ENCODE results near the gene MC5R. TPM values are rescaled to one million over a fixed set of nuclear protein-coding genes. Genes with fewer than 3 reads are reported as not detected.

MC5R gene
- total RNA-seq, 4 donors from 2014 or later: 0.38 to 0.57 TPM; not detected in 2

- 62 to 66% methylated on average over 8 of the region's 8 CpGs for WGBS, 2 donors
- intact Hi-C loops (cut with DNase I): no loop called here
- Histone ChIP-seq H3K27me3 (peaks cover 0 to 13% (median 0%) of the 10 kb centered on the region in 4 donors), H3K27ac (peak overlapping the region in 1 of 4 donors; percentile 58), H3K9me3 (no peaks in the 10 kb centered on the region), H3K36me3 (no peaks in the 10 kb centered on the region), H3K4me3 (no peak overlapping the region), H3K4me1 (peaks cover 0 to 30% (median 6%) of the 10 kb centered on the region in 3 donors)
- TF ChIP-seq CTCF (IDR thresholded peaks at IDR 0.05) (no peak), POLR2A (IDR thresholded peaks at IDR 0.05) (no peak)
- DNase-seq: no peak
These were observed 15.5 kb upstream of the MC5R start for GRCh38 chr18:13808294-13809042.

- DNase-seq: no peak
- WGBS, 2 donors: 52 to 74% methylated on average over 2 of the region's 2 CpGs
- peaks cover 0 to 9% (median 0%) of the 10 kb centered on the region in 4 donors for H3K27me3 ChIP-seq
- TF ChIP-seq CTCF (IDR thresholded peaks at IDR 0.05) (no peak), POLR2A (IDR thresholded peaks at IDR 0.05) (no peak)
- H3K4me3 ChIP-seq: no peak overlapping the region
- peaks cover 0 to 32% (median 6%) of the 10 kb centered on the region in 3 donors for H3K4me1 ChIP-seq
- H3K27ac ChIP-seq: peak overlapping the region in 1 of 4 donors; percentile 58
- intact Hi-C loops (cut with DNase I): no loop called here
- H3K36me3 ChIP-seq: no peaks in the 10 kb centered on the region
- no peaks in the 10 kb centered on the region for H3K9me3 ChIP-seq
These were observed 14.9 kb upstream of the MC5R start for GRCh38 chr18:13809043-13809430.

GRCh38 chr18:13809531-13810255 lies 14.3 kb upstream of the MC5R start:
- intact Hi-C loops (cut with DNase I): no loop called here
- TF ChIP-seq CTCF (IDR thresholded peaks at IDR 0.05): no peak
- TF ChIP-seq POLR2A (IDR thresholded peaks at IDR 0.05): no peak
- H3K9me3 ChIP-seq: no peaks in the 10 kb centered on the region
- no peaks in the 10 kb centered on the region for H3K36me3 ChIP-seq
- no peak overlapping the region for H3K4me3 ChIP-seq
- peaks cover 0 to 3% (median 0%) of the 10 kb centered on the region in 4 donors for H3K27me3 ChIP-seq
- peaks cover 0 to 29% (median 6%) of the 10 kb centered on the region in 3 donors for H3K4me1 ChIP-seq
- DNase-seq: no peak
- peak overlapping the region in 1 of 4 donors; percentile 58 for H3K27ac ChIP-seq
- WGBS, 2 donors: 16 to 40% methylated on average over 5 of the region's 5 CpGs

GRCh38 chr18:13810950-13811485 lies 12.9 kb upstream of the MC5R start:
- 30 to 46% methylated on average over 6 to 10 of the region's 10 CpGs for WGBS, 2 donors
- Histone ChIP-seq H3K27ac (no peak overlapping the region), H3K4me3 (no peak overlapping the region), H3K27me3 (peaks cover 0 to 3% (median 0%) of the 10 kb centered on the region in 4 donors), H3K9me3 (no peaks in the 10 kb centered on the region), H3K4me1 (peaks cover 0 to 27% (median 6%) of the 10 kb centered on the region in 3 donors), H3K36me3 (no peaks in the 10 kb centered on the region)
- intact Hi-C loops (cut with DNase I): no loop called here
- DNase-seq: no peak
- TF ChIP-seq POLR2A (IDR thresholded peaks at IDR 0.05) (no peak), CTCF (IDR thresholded peaks at IDR 0.05) (no peak)

- WGBS, 2 donors: 46 to 55% methylated on average over 5 to 6 of the region's 6 CpGs
- Histone ChIP-seq H3K27me3 (peaks cover 0 to 3% (median 0%) of the 10 kb centered on the region in 4 donors), H3K36me3 (no peaks in the 10 kb centered on the region), H3K9me3 (no peaks in the 10 kb centered on the region), H3K4me3 (no peak overlapping the region), H3K27ac (no peak overlapping the region), H3K4me1 (peaks cover 0 to 27% (median 6%) of the 10 kb centered on the region in 3 donors)
- DNase-seq: no peak
- intact Hi-C loops (cut with DNase I): no loop called here
- TF ChIP-seq CTCF (IDR thresholded peaks at IDR 0.05) (no peak), POLR2A (IDR thresholded peaks at IDR 0.05) (no peak)
These were observed 12.0 kb upstream of the MC5R start for GRCh38 chr18:13811993-13812392.
